Stimulated activated CD4-positive, alpha-beta T cell treated with anti-CD3 and anti-CD28 coated beads, Interleukin-1b, Interleukin-23, amount 100 ng/mL, for 24 hours (primary cell): ENCODE results near the gene ATRN.
"Not testable (repeated sequence)": the region's sequence is repeated elsewhere in the genome, so short reads cannot be mapped to it uniquely, and the experiment has no call there.

Experiments
- DNase-seq, 4 experiments: peaks; one replicate each; pipeline ENCODE4 v3.0.0-alpha.2; 2020; ENCODE audit warnings: low read depth in 4 of 4, low spot score in 1 of 4

Gene ATRN

GRCh38 chr20:3470627-3471396 is at the start of gene ATRN:
TSS of gene ATRN (plus strand) at chr20:3471018. CDS start at chr20:3471108, 90 bp downstream.
- DNase-seq = peak; percentile 80 to 91 (median 90)

DNA sequence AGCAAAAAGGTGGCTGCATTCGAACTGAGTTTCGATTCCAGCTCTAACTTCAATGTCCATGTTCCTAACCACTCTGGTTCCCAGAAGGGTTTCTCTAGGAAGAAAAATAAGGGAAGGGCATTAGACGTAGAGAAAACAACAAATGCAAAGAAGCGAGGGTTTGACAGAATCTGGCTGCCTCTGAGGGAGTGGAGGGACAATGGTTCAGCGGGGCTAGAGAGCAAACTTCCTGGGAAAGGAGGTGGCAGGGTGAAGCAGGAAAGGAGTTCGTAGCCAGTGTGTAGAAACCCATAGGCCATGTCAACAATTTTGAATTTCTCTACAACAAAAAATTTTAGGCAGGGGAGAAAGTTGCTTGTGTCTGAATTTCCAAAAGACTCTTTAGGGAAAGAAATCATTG is 48.8 kb upstream of the ATRN start:
- DNase-seq = no peak

- no peak for DNase-seq
Observed at GRCh38 chr20:3423126-3423525, 47.7 kb upstream of the ATRN start.

- DNase-seq = not testable (repeated sequence)
Observed at GRCh38 chr20:3426766-3427165, 44.1 kb upstream of the ATRN start.

DNA sequence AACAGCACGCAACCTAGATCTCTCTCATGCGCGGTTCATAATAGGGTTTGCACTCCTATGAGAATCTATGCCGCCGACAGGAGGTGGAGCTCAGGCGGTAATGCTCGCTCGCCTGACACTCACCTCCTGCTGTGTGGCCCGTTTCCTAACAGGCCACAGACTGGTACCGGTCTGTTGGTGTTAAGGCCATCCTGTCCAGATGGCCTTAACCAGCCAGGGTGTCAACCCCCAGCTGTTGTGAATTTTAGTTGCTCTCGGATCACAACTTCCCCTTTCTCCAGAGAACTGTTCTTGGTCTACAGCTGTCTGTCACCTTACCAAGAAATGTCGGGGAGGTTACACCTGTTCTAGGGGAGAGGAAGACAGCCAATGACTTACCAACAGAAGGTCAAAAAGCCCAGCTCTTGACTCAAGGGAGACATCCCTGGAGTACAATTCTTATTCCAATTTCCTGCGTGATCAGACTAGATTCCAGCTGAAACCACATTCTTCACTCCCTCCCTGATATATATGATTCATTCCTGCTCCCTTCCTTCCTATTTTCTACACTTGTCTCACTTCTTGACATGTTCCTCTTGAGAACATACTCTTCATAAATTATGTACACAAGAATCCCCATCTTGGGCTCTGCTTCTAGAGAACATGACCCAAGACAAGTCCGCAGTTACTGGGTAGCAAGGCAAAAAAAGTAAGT is 40.3 kb upstream of the ATRN start:
- no peak for DNase-seq

DNA sequence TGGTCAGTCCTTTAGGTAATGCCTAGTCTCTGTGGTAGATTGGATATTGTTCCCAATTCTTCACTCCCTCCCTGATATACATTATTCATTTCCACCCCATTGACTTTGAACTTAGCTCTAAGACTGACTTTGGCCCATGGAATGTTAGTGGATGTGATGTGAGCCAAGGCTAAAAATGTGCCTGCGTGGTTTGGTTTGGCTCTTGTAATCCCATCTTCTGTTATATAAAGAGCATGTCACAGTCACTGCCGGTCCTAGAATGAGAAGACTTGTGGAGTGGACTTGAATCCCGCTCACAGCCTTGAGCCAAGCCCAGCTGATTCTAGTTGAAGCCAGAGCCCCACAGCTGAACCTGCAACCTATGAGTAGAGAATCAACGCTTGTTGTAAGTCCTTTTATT is 39.7 kb upstream of the ATRN start:
- no peak for DNase-seq

DNA sequence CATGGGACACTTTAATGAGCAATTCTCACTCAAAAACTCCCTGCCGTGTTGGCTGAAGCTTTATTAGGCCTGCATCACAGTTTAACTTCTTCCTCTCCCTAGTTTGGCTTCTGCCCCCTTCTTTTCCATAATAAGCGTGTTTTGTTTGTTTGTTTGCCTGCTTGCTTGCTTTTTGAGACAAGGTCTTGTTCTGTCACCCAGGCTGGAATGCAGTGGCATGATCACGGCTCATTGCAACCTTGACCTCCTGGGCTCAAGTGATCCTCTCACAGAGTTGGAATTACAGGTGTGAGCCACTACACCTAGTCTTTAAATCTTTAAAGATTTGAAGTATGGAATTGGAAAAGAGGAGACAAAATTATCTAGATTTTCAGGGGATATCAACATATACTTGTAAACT is 38.0 kb upstream of the ATRN start:
- no peak for DNase-seq

GRCh38 chr20:3433744-3434143 is 37.1 kb upstream of the ATRN start:
- no peak for DNase-seq

- no peak for DNase-seq
Observed at GRCh38 chr20:3434232-3434631, 36.6 kb upstream of the ATRN start.

DNA sequence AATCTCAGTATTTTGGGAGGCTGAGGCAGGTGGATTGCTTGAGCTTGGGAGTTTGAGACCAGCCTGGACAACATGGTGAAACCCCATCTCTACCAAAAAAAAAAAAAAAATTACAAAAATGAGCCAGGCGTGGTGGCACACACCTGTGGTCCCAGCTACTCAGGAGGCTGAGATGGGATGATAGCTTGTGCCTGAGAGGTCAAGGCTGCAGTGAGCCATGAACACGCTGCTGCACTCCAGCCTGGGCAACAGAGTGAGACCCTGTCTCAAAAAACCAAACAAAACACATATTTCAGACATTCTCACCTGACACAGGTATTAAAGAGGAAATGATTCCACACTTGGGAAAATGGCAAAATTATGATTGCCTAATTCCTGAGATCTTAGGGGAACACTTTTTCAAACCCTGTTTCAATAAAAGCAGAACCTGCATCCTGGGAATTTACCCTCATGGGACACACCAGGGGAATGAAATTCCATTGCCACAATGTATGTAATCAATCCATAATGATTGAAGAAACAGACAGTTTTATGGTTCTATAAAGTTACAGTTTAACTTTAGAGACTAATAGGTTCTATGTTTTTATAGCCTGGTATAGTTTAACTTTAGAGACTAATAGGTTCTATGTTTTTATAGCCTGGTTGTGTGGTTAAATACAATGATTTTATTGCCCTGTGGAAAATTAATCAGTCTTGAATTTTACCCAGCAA is 33.8 kb upstream of the ATRN start:
- no peak for DNase-seq

GRCh38 chr20:3446779-3447178 is 24.0 kb upstream of the ATRN start:
- DNase-seq = no peak

DNA sequence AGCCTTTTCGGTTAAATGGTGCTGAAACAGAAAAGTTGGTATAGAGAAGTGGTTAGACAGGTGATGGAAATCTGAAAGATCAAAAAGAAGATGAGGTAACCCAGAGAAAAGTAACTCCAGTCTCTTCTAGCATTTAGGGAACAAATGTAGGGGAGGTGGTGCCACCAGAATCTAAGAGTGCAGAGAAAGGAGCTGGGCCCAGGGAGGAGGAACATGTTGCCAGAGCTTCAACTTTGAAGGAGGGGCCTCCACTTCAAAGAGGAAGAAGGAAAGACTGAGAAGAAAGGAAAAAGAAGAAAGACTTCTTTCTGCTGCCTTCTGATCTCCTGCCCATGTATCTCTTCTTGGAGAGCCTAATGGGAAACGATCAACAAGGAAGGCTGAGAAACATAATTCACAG is 23.5 kb upstream of the ATRN start:
- DNase-seq = no peak

- DNase-seq = no peak
Observed at GRCh38 chr20:3449319-3449718, 21.5 kb upstream of the ATRN start.

DNA sequence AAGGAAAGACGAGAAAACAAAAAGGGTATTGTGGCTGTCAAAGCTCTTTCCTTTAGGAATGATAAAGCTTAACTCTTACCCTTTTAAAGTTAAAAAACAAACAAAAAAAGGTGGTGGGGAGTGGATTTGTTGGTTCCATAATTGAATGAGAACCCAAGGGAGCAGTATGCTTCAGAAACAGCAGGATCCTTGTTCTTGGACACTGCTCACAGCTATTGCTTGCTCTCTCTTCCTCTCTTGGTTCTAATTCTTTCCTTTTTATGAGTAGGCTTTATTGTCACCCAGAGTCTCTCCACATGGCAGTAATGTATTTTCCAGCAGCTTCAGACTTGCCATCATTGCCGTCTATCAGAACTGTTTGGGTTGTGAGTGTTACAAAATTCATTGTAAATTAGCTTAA is 18.7 kb upstream of the ATRN start:
- DNase-seq = no peak

GRCh38 chr20:3452690-3453089 is 18.1 kb upstream of the ATRN start:
- no peak for DNase-seq

- DNase-seq = no peak
Observed at GRCh38 chr20:3454831-3455230, 16.0 kb upstream of the ATRN start.

DNA sequence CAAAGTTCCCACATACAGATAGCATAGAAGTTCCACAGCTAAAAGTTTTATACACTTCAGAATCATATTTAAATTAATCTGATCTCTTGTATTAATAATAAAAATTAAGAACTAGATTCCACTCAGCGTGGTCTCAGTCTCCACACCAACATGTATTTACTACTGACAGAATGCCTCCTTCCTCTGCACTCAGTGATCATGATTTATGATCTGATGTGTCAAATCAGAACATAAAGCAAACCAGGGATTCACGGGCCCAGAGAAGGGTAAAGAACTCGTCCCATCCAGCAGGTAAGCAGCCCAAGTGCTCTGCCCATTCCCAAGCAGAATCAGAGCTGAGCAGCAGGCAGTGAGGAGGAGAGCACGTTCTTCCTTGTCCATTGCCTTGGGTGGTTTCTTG is 14.2 kb upstream of the ATRN start:
- DNase-seq = no peak

GRCh38 chr20:3459881-3460307 is 10.9 kb upstream of the ATRN start:
- no peak for DNase-seq

- no peak for DNase-seq
Observed at GRCh38 chr20:3461211-3461771, 9.5 kb upstream of the ATRN start.

- DNase-seq = no peak
Observed at GRCh38 chr20:3461911-3462677, 8.7 kb upstream of the ATRN start.

GRCh38 chr20:3464166-3464565 is 6.7 kb upstream of the ATRN start:
- DNase-seq = no peak
